Hematopoietic multipotent progenitor cell treated with erythropoietin and hydrocortisone succinate and interleukin-3 and kit ligand, for 8 days (in vitro differentiated cells): ENCODE measurements around the gene LDB1.

ENCODE experiments used
- DNase-seq: peaks from one replicate; pipeline ENCODE4 v3.0.0-alpha.2; 2015

Gene LDB1

GRCh38 chr10:102134416-102134815 lies 14.2 kb upstream of the LDB1 start:
- no peak for DNase-seq

- peak; percentile 87 for DNase-seq
Measured at GRCh38 chr10:102133373-102134195, 13.4 kb upstream of the LDB1 start.

- peak; percentile 99 for DNase-seq
Measured at GRCh38 chr10:102132563-102133372, 12.6 kb upstream of the LDB1 start, which contains the start of gene PPRC1. Gene PPRC1 (plus strand): TSS chr10:102133040. CDS start chr10:102133069, 29 bp downstream.

GRCh38 chr10:102132193-102132562 lies 12.0 kb upstream of the LDB1 start:
- DNase-seq, result no peak

GRCh38 chr10:102131286-102132170 lies 11.4 kb upstream of the LDB1 start:
- DNase-seq, result no peak

- no peak for DNase-seq
Measured at GRCh38 chr10:102123223-102123622, 3.1 kb upstream of the LDB1 start.

GRCh38 chr10:102122450-102122849 lies 2.3 kb upstream of the LDB1 start:
- no peak for DNase-seq

- DNase-seq, result no peak
Measured at GRCh38 chr10:102121739-102122372, 1.7 kb upstream of the LDB1 start.

- DNase-seq, result peak; percentile 51
Measured at GRCh38 chr10:102120991-102121738, 997 bp upstream of the LDB1 start.

- DNase-seq, result peak; percentile 93
Measured at GRCh38 chr10:102119417-102120141, 589 bp downstream of the LDB1 start.

- DNase-seq, result peak; percentile 55
Measured at GRCh38 chr10:102118867-102119266, 1.3 kb downstream of the LDB1 start.

GRCh38 chr10:102117391-102118159 lies 2.6 kb downstream of the LDB1 start:
- peak; percentile 94 for DNase-seq

- no peak for DNase-seq
Measured at GRCh38 chr10:102116656-102117055, 3.5 kb downstream of the LDB1 start.

GRCh38 chr10:102115775-102116174 lies 4.4 kb downstream of the LDB1 start:
- no peak for DNase-seq

- peak; percentile 94 for DNase-seq
Measured at GRCh38 chr10:102114861-102115618, 5.1 kb downstream of the LDB1 start.

GRCh38 chr10:102113956-102114857 lies 6.0 kb downstream of the LDB1 start:
- DNase-seq, result peak; percentile 65

- peak; percentile 83 for DNase-seq
Measured at GRCh38 chr10:102113261-102113955, 6.8 kb downstream of the LDB1 start.
